Measurements from ENCODE around the gene RUBCN.

The RUBCN gene

GRCh38 chr3:197782230-197782629 is 45.5 kb upstream of the RUBCN start:
- no peaks in the 10 kb centered on the region for H3K4me1 ChIP-seq (ENCODE audit: control insufficient read depth, insufficient read depth, low read length)
- no peaks in the 10 kb centered on the region for H3K9me3 ChIP-seq (ENCODE audit: control insufficient read depth, insufficient read depth, low read depth, low read length)
- H3K27ac ChIP-seq (ENCODE audit: extremely low read depth, low read depth, low read length), result no peak overlapping the region
- ChIA-PET CTCF (no interaction called here), POLR2A (no interaction called here)
- no peak overlapping the region for H3K4me3 ChIP-seq (ENCODE audit: low read depth, low read length)
- H3K36me3 ChIP-seq (ENCODE audit: control insufficient read depth in 2 of 2, insufficient read depth in 1 of 2, low read length in 2 of 2), result peaks cover 22 to 63% of the 10 kb centered on the region in 2 experiments; a peak in 2 of 3 replicates
- TF ChIP-seq HIC1 (tag by site-specific recombination; IDR thresholded peaks at IDR 0.05) (no peak), BCL11A (tag by site-specific recombination; IDR thresholded peaks at IDR 0.05; ENCODE audit: low read depth) (no peak), ZNF148 (tag by site-specific recombination; IDR thresholded peaks at IDR 0.05; ENCODE audit: borderline replicate concordance) (no peak), ZBTB8A (tag by site-specific recombination; IDR thresholded peaks at IDR 0.05) (no peak), ZNF292 (tag by site-specific recombination; IDR thresholded peaks at IDR 0.05; ENCODE audit: borderline replicate concordance, low read depth) (no peak), ZSCAN16 (tag by site-specific recombination; IDR thresholded peaks at IDR 0.05) (no peak), ZNF558 (tag by site-specific recombination; IDR thresholded peaks at IDR 0.05) (no peak), AEBP2 (tag by site-specific recombination; IDR thresholded peaks at IDR 0.05; ENCODE audit: borderline replicate concordance) (no peak), PRDM1 (tag by site-specific recombination; IDR thresholded peaks at IDR 0.05) (no peak), ZNF214 (tag by site-specific recombination; IDR thresholded peaks at IDR 0.05; ENCODE audit: borderline replicate concordance) (no peak), ZNF544 (tag by site-specific recombination; IDR thresholded peaks at IDR 0.05) (no peak), KLF1 (tag by site-specific recombination; IDR thresholded peaks at IDR 0.05) (no peak), GFI1B (tag by site-specific recombination; IDR thresholded peaks at IDR 0.05) (no peak), ZNF704 (tag by site-specific recombination; IDR thresholded peaks at IDR 0.05) (no peak)

GRCh38 chr3:197775317-197775716 is 38.6 kb upstream of the RUBCN start:
- POLR2A ChIA-PET, result no interaction called here
- CTCF ChIA-PET, result interaction anchor here (0.6 kb wide), 1 partner anchor 176 kb away, joined by 3 read pairs; no protein-coding TSS in a partner anchor

More at GRCh38 chr3:197775317-197775716, 38.6 kb upstream of the RUBCN start:
- Histone ChIP-seq H3K36me3 (ENCODE audit: control insufficient read depth in 2 of 2, insufficient read depth in 1 of 2, low read length in 2 of 2) (peaks cover 34 to 85% of the 10 kb centered on the region in 2 experiments), H3K9me3 (ENCODE audit: control insufficient read depth, insufficient read depth, low read depth, low read length) (no peaks in the 10 kb centered on the region), H3K4me1 (ENCODE audit: control insufficient read depth, insufficient read depth, low read length) (no peaks in the 10 kb centered on the region), H3K4me3 (ENCODE audit: low read depth, low read length) (no peak overlapping the region), H3K27ac (ENCODE audit: extremely low read depth, low read depth, low read length) (no peak overlapping the region)
- TF ChIP-seq PBX3 (CRISPR knock-in tag; IDR thresholded peaks at IDR 0.05) (no peak), SP2 (tag by site-specific recombination; IDR thresholded peaks at IDR 0.05) (no peak), WT1 (tag by site-specific recombination; IDR thresholded peaks at IDR 0.05) (no peak), ZNF133 (tag by site-specific recombination; IDR thresholded peaks at IDR 0.05) (no peak), MYNN (tag by site-specific recombination; IDR thresholded peaks at IDR 0.05; ENCODE audit: borderline replicate concordance) (no peak), ZNF132 (tag by site-specific recombination; IDR thresholded peaks at IDR 0.05; ENCODE audit: borderline replicate concordance) (no peak), ZNF146 (tag by site-specific recombination; IDR thresholded peaks at IDR 0.05) (no peak)
